H9 (cell line): ENCODE data around the gene GNPTAB. TPM values are rescaled to one million over a fixed set of nuclear protein-coding genes. Genes with fewer than 3 reads are reported as not detected.

ENCODE experiments used
- DNase-seq: peaks from one replicate; pipeline ENCODE4 v3.0.0-alpha.2; 2017
- H2AFZ ChIP-seq: one replicate; pipeline ENCODE4 v1.6.1; 2013; ENCODE audit warnings: mild to moderate bottlenecking, low read length, control low read depth, moderate library complexity
- H2AK5ac ChIP-seq: 2 replicates; pipeline ENCODE4 v1.6.1; 2013; ENCODE audit warnings: low read length, control low read depth, mixed read lengths; ENCODE audit not compliant: insufficient read length
- H2BK120ac ChIP-seq: one replicate; pipeline ENCODE4 v1.6.1; 2013; ENCODE audit warnings: low read depth, mild to moderate bottlenecking, low read length, control low read depth, inconsistent platforms; ENCODE audit not compliant: poor library complexity, severe bottlenecking
- H2BK12ac ChIP-seq: 2 replicates; pipeline ENCODE4 v1.6.1; 2013; ENCODE audit warnings: low read length, control low read depth, mixed read lengths, low read depth; ENCODE audit not compliant: insufficient read length
- H2BK15ac ChIP-seq: 2 replicates; pipeline ENCODE4 v1.6.1; 2013; ENCODE audit warnings: low read depth, low read length, control low read depth
- H2BK20ac ChIP-seq: one replicate; pipeline ENCODE4 v1.6.1; 2013; ENCODE audit warnings: low read depth, mild to moderate bottlenecking, low read length, control low read depth, inconsistent platforms; ENCODE audit not compliant: poor library complexity, severe bottlenecking
- H2BK5ac ChIP-seq: 2 replicates; pipeline ENCODE4 v1.6.1; 2013; ENCODE audit warnings: low read length, control low read depth, mixed read lengths; ENCODE audit not compliant: insufficient read length
- H3K14ac ChIP-seq: 2 replicates; pipeline ENCODE4 v1.6.1; 2013; ENCODE audit warnings: low read length, control low read depth; ENCODE audit not compliant: insufficient read depth
- H3K18ac ChIP-seq: 2 replicates; pipeline ENCODE4 v1.6.1; 2013; ENCODE audit warnings: low read depth, mild to moderate bottlenecking, mixed read lengths, low read length, control low read depth; ENCODE audit not compliant: insufficient read length
- H3K23ac ChIP-seq: 2 replicates; pipeline ENCODE4 v1.6.1; 2013; ENCODE audit warnings: low read length, control low read depth, mixed read lengths, low read depth; ENCODE audit not compliant: insufficient read length
- H3K23me2 ChIP-seq: 2 replicates; pipeline ENCODE4 v1.6.1; 2013; ENCODE audit warnings: low read depth, mild to moderate bottlenecking, mixed read lengths, low read length, control low read depth; ENCODE audit not compliant: insufficient read length, poor library complexity, severe bottlenecking
- H3K27ac ChIP-seq: 2 replicates; pipeline ENCODE4 v1.5.1; 2013; ENCODE audit warnings: low read length, control low read depth, mixed read lengths, low read depth; ENCODE audit not compliant: insufficient read length
- H3K27me3 ChIP-seq: 2 replicates; pipeline ENCODE4 v1.6.1; 2013; ENCODE audit warnings: low read length, control low read depth, inconsistent platforms; ENCODE audit not compliant: insufficient read depth
- H3K4ac ChIP-seq: 2 replicates; pipeline ENCODE4 v1.6.1; 2013; ENCODE audit warnings: low read depth, mild to moderate bottlenecking, control low read depth, inconsistent platforms, low read length, moderate library complexity
- H3K4me1 ChIP-seq: 2 replicates; pipeline ENCODE4 v1.6.1; 2013; ENCODE audit warnings: low read length, control low read depth, inconsistent platforms; ENCODE audit not compliant: insufficient read depth
- H3K4me2 ChIP-seq: 2 replicates; pipeline ENCODE4 v1.6.1; 2013; ENCODE audit warnings: low read length, control low read depth, mixed read lengths; ENCODE audit not compliant: insufficient read length, insufficient read depth
- H3K56ac ChIP-seq: 2 replicates; pipeline ENCODE4 v1.6.1; 2013; ENCODE audit warnings: low read depth, mild to moderate bottlenecking, mixed read lengths, low read length, control low read depth; ENCODE audit not compliant: insufficient read length
- H3K79me1 ChIP-seq: 2 replicates; pipeline ENCODE4 v1.6.1; 2013; ENCODE audit warnings: low read depth, mild to moderate bottlenecking, moderate library complexity, low read length, control low read depth, inconsistent platforms; ENCODE audit not compliant: insufficient read depth, poor library complexity, severe bottlenecking
- H3K79me2 ChIP-seq: 2 replicates; pipeline ENCODE4 v1.6.1; 2013; ENCODE audit warnings: low read length, control low read depth, inconsistent platforms; ENCODE audit not compliant: insufficient read depth
- H3K9ac ChIP-seq: 2 replicates; pipeline ENCODE4 v1.6.1; 2013; ENCODE audit warnings: low read length, control low read depth, mixed read lengths; ENCODE audit not compliant: insufficient read length; ENCODE audit errors: extremely low read depth
- H3K9me3 ChIP-seq: one replicate; pipeline ENCODE4 v1.6.1; 2013; ENCODE audit warnings: low read depth, low read length, inconsistent platforms; ENCODE audit not compliant: control insufficient read depth
- H3T11ph ChIP-seq: one replicate; pipeline ENCODE4 v1.6.1; 2013; ENCODE audit warnings: mild to moderate bottlenecking, low read length, control low read depth, inconsistent platforms
- H4K20me1 ChIP-seq: one replicate; pipeline ENCODE4 v1.6.1; 2013; ENCODE audit not compliant: control insufficient read depth, insufficient read length, insufficient read depth
- H4K5ac ChIP-seq: 2 replicates; pipeline ENCODE4 v1.6.1; 2013; ENCODE audit warnings: low read depth, mild to moderate bottlenecking, mixed read lengths, low read length, control low read depth; ENCODE audit not compliant: insufficient read length
- H4K8ac ChIP-seq: replicated peaks from 2 replicates; pipeline ENCODE4 v1.6.1; 2013; ENCODE audit warnings: low read length, control low read depth, mixed read lengths, low read depth; ENCODE audit not compliant: insufficient read length
- H4K91ac ChIP-seq: 2 replicates; pipeline ENCODE4 v1.6.1; 2013; ENCODE audit warnings: low read depth, mild to moderate bottlenecking, moderate library complexity, mixed read lengths, low read length, control low read depth; ENCODE audit not compliant: insufficient read length
- H3K27ac Mint-ChIP-seq, 3 experiments: 2 replicates in 2 of 3; 3 replicates in 1 of 3; pipeline ENCODE4 v1.8.0; 2020 to 2021; ENCODE audit warnings: mixed read lengths in 3 of 3, mild to moderate bottlenecking in 1 of 3, moderate library complexity in 1 of 3
- H3K27me3 Mint-ChIP-seq: 2 replicates; pipeline ENCODE4 v1.8.0; 2021; ENCODE audit warnings: low read depth, mild to moderate bottlenecking, moderate library complexity, mixed read lengths
- H3K36me3 Mint-ChIP-seq, 3 experiments: 2 replicates in 2 of 3; 3 replicates in 1 of 3; pipeline ENCODE4 v1.8.0; 2020 to 2021; ENCODE audit warnings: low read depth in 3 of 3, mixed read lengths in 3 of 3; ENCODE audit not compliant: insufficient read depth in 1 of 3
- H3K4me1 Mint-ChIP-seq, 2 experiments: 2 replicates each; pipeline ENCODE4 v1.8.0; 2020; ENCODE audit warnings: mixed read lengths in 2 of 2
- H3K4me3 Mint-ChIP-seq, 2 experiments: 2 replicates in 1 of 2; 3 replicates in 1 of 2; pipeline ENCODE4 v1.8.0; 2020 to 2021; ENCODE audit warnings: mild to moderate bottlenecking in 2 of 2, mixed read lengths in 2 of 2, moderate library complexity in 1 of 2
- H3K9me3 Mint-ChIP-seq, 2 experiments: 2 replicates in 1 of 2; 3 replicates in 1 of 2; pipeline ENCODE4 v1.8.0; 2020; ENCODE audit warnings: mild to moderate bottlenecking in 2 of 2, mixed read lengths in 2 of 2, moderate library complexity in 1 of 2
- WGBS: extraction: QIAGEN DNeasy Blood & Tissue Kit; methylation state at CpG from one replicate; pipeline ENCODE4 v1.1.7; 2013; ENCODE audit warnings: missing lambda C conversion rate, low lambda C conversion rate, mixed read lengths; ENCODE audit not compliant: insufficient read length; ENCODE audit errors: extremely low coverage; 5-methylcytosine and 5-hydroxymethylcytosine counted together
- total RNA-seq: library from RNA; stranded (reverse); gene quantifications from 2 replicates; pipeline ENCODE4 v1.2.1, GENCODE V29; 2021
- TF ChIP-seq, protein P1 (sequence below): fragments of 200-600 bp; sonication (generic); conservative IDR thresholded peaks from 3 replicates; pipeline ENCODE4 v1.8.0; 2021; ENCODE audit warnings: antibody characterized with exemption, mild to moderate bottlenecking

The GNPTAB gene
- total RNA-seq, 1 experiment from 2014 or later: 44.3 TPM

DNA sequence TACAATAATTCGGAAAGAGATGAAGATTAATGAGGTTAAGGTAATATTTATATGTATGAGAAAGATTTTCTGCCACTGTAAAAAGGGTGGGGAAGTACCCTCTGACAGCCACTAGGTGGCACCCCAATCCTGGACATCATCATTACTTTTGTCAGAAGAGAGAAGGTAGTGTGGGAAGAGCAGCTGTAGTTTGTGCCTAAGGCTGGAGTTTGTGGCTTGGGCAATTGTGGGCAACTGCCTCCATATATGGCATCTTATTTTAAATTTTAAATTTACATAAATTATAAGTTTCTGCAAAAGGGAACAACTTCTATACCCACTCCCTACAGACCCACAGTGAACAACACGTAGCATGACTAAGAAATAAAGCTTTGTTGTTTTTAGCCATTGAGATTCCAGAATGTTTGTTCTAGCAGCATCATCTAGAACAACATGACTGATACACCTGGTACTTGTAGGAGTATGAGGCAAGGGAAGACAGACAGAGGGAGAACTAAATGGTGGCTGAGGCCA, 57.1 kb downstream of the GNPTAB start:
- no peaks in the 10 kb centered on the region for H3K27me3 ChIP-seq
- H2BK12ac ChIP-seq: no peak overlapping the region
- H3K27me3 Mint-ChIP-seq: no peaks in the 10 kb centered on the region
- H3K23ac ChIP-seq: no peak overlapping the region
- H3K4ac ChIP-seq: no peak overlapping the region
- no peak overlapping the region for H3K27ac ChIP-seq
- H3K4me1 ChIP-seq: no peaks in the 10 kb centered on the region
- H4K5ac ChIP-seq: no peak overlapping the region
- no peak overlapping the region for H2BK15ac ChIP-seq
- H3K14ac ChIP-seq: no peak overlapping the region
- no peak overlapping the region for H3K9ac ChIP-seq
- H3K36me3 Mint-ChIP-seq: peaks cover 7 to 41% (median 36%) of the 10 kb centered on the region in 3 experiments; a peak in 6 of 7 replicates
- H4K20me1 ChIP-seq: no peaks in the 10 kb centered on the region
- no peaks in the 10 kb centered on the region for H3K79me2 ChIP-seq
- H3K4me2 ChIP-seq: no peak overlapping the region
- TF ChIP-seq, protein P1, sequence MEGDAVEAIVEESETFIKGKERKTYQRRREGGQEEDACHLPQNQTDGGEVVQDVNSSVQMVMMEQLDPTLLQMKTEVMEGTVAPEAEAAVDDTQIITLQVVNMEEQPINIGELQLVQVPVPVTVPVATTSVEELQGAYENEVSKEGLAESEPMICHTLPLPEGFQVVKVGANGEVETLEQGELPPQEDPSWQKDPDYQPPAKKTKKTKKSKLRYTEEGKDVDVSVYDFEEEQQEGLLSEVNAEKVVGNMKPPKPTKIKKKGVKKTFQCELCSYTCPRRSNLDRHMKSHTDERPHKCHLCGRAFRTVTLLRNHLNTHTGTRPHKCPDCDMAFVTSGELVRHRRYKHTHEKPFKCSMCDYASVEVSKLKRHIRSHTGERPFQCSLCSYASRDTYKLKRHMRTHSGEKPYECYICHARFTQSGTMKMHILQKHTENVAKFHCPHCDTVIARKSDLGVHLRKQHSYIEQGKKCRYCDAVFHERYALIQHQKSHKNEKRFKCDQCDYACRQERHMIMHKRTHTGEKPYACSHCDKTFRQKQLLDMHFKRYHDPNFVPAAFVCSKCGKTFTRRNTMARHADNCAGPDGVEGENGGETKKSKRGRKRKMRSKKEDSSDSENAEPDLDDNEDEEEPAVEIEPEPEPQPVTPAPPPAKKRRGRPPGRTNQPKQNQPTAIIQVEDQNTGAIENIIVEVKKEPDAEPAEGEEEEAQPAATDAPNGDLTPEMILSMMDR: peak; percentile 95
- DNase-seq: peak; percentile 55
- H3T11ph ChIP-seq: no peak overlapping the region
- H3K18ac ChIP-seq: no peak overlapping the region
- no peaks in the 10 kb centered on the region for H3K23me2 ChIP-seq
- H3K4me3 Mint-ChIP-seq: no peak overlapping the region
- H3K9me3 ChIP-seq: no peaks in the 10 kb centered on the region
- no peak overlapping the region for H2AK5ac ChIP-seq
- no peaks in the 10 kb centered on the region for H3K79me1 ChIP-seq
- H3K56ac ChIP-seq: no peak overlapping the region
- no peak overlapping the region for H2BK20ac ChIP-seq
- no peaks in the 10 kb centered on the region for H3K4me1 Mint-ChIP-seq
- no peak overlapping the region for H2BK120ac ChIP-seq
- H2AFZ ChIP-seq: no peak overlapping the region
- no peaks in the 10 kb centered on the region for H3K9me3 Mint-ChIP-seq
- H2BK5ac ChIP-seq: no peak overlapping the region
- no peak overlapping the region for H4K91ac ChIP-seq
- 100% methylated on average over 1 of the region's 2 CpGs for WGBS
- H4K8ac ChIP-seq: no peak overlapping the region
- peak overlapping the region in 2 of 3 experiments; percentile 46 to 62; a peak in 2 of 7 replicates for H3K27ac Mint-ChIP-seq
